Neuronal stem cell (in vitro differentiated cells): ENCODE measurements around the gene GFI1B.

Source experiments
- DNase-seq: peaks from one replicate; pipeline ENCODE4 v3.0.0-alpha.2; 2013; ENCODE audit warnings: low spot score
- H2AFZ ChIP-seq: one replicate; pipeline ENCODE4 v1.6.1; 2013; ENCODE audit warnings: mild to moderate bottlenecking, low read length, inconsistent platforms
- H2AK5ac ChIP-seq: 2 replicates; pipeline ENCODE4 v1.6.1; 2013; ENCODE audit warnings: low read depth, mild to moderate bottlenecking, inconsistent platforms, low read length, moderate library complexity, mixed read lengths
- H2BK120ac ChIP-seq: 2 replicates; pipeline ENCODE4 v1.6.1; 2013; ENCODE audit warnings: low read depth, mild to moderate bottlenecking, inconsistent platforms, low read length, moderate library complexity, mixed read lengths
- H2BK12ac ChIP-seq: one replicate; pipeline ENCODE4 v1.6.1; 2013; ENCODE audit warnings: low read length, inconsistent platforms
- H2BK15ac ChIP-seq: 2 replicates; pipeline ENCODE4 v1.6.1; 2013; ENCODE audit warnings: mild to moderate bottlenecking, low read length, inconsistent platforms, mixed read lengths
- H2BK5ac ChIP-seq: one replicate; pipeline ENCODE4 v1.6.1; 2013; ENCODE audit warnings: inconsistent platforms, mild to moderate bottlenecking, low read length, moderate library complexity
- H3K14ac ChIP-seq: one replicate; pipeline ENCODE4 v1.6.1; 2013; ENCODE audit warnings: low read length, inconsistent platforms
- H3K18ac ChIP-seq: 2 replicates; pipeline ENCODE4 v1.6.1; 2013; ENCODE audit warnings: low read length, inconsistent platforms
- H3K23ac ChIP-seq: 2 replicates; pipeline ENCODE4 v1.6.1; 2013; ENCODE audit warnings: low read depth, mild to moderate bottlenecking, mixed read lengths, low read length, inconsistent platforms; ENCODE audit not compliant: poor library complexity
- H3K27ac ChIP-seq: replicated peaks from 3 replicates; pipeline ENCODE4 v1.5.1; 2013; ENCODE audit warnings: low read length, inconsistent platforms
- H3K27me3 ChIP-seq, 3 experiments: 2 replicates each; pipeline ENCODE4 v1.6.1; 2013; ENCODE audit warnings: low read length in 3 of 3, mild to moderate bottlenecking in 2 of 3, inconsistent platforms in 1 of 3, low read depth in 1 of 3, mixed read lengths in 1 of 3, moderate library complexity in 1 of 3; ENCODE audit not compliant: control insufficient read depth in 3 of 3, insufficient read depth in 3 of 3
- H3K36me3 ChIP-seq, 2 donors: replicated peaks in 1 of 2; 2 replicates each; pipeline ENCODE4 v1.6.1; 2013; ENCODE audit warnings: low read length in 2 of 2; ENCODE audit not compliant: control insufficient read depth in 2 of 2, insufficient read depth in 2 of 2
- H3K4ac ChIP-seq: 2 replicates; pipeline ENCODE4 v1.6.1; 2013; ENCODE audit warnings: inconsistent platforms, mild to moderate bottlenecking, low read length, moderate library complexity
- H3K4me1 ChIP-seq, 2 donors: 1 replicate in 1 of 2; 2 replicates in 1 of 2; pipeline ENCODE4 v1.6.1; 2013; ENCODE audit warnings: low read length in 2 of 2, low read depth in 1 of 2; ENCODE audit not compliant: control insufficient read depth in 2 of 2, insufficient read depth in 1 of 2
- H3K4me2 ChIP-seq: one replicate; pipeline ENCODE4 v1.6.1; 2013; ENCODE audit warnings: mild to moderate bottlenecking, low read length, inconsistent platforms; ENCODE audit not compliant: insufficient read depth, poor library complexity, severe bottlenecking
- H3K4me3 ChIP-seq, 2 donors: 2 replicates each; pipeline ENCODE4 v1.5.1; 2013; ENCODE audit warnings: low read length in 2 of 2, mild to moderate bottlenecking in 2 of 2, inconsistent platforms in 1 of 2, moderate library complexity in 1 of 2
- H3K79me1 ChIP-seq: one replicate; pipeline ENCODE4 v1.6.1; 2013; ENCODE audit warnings: low read depth, mild to moderate bottlenecking, inconsistent platforms, low read length, moderate library complexity
- H3K9ac ChIP-seq: one replicate; pipeline ENCODE4 v1.6.1; 2013; ENCODE audit warnings: mild to moderate bottlenecking, low read depth, low read length, inconsistent platforms; ENCODE audit not compliant: poor library complexity
- H3K9me3 ChIP-seq, 2 donors: replicated peaks in 1 of 2; 2 replicates each; pipeline versions ENCODE3 to v1.6.1; 2013; ENCODE audit warnings: low read length in 2 of 2, mild to moderate bottlenecking in 2 of 2, inconsistent platforms in 1 of 2, low read depth in 1 of 2, mixed read lengths in 1 of 2, moderate library complexity in 1 of 2; ENCODE audit not compliant: control insufficient read depth in 2 of 2, insufficient read depth in 1 of 2
- H4K8ac ChIP-seq: one replicate; pipeline ENCODE4 v1.6.1; 2013; ENCODE audit warnings: low read depth, mild to moderate bottlenecking, inconsistent platforms, low read length, moderate library complexity
- H4K91ac ChIP-seq: one replicate; pipeline ENCODE4 v1.6.1; 2013; ENCODE audit warnings: low read length, low read depth, mild to moderate bottlenecking, inconsistent platforms; ENCODE audit not compliant: poor library complexity
- WGBS, 2 donors: extraction: QIAGEN DNeasy Blood & Tissue Kit; methylation state at CpG; one replicate each; pipeline ENCODE4 v1.1.7; 2013; ENCODE audit warnings: missing lambda C conversion rate in 2 of 2, mixed read lengths in 1 of 2; ENCODE audit not compliant: insufficient read length in 2 of 2, insufficient replicate concordance in 1 of 2; ENCODE audit errors: extremely low coverage in 2 of 2; 5-methylcytosine and 5-hydroxymethylcytosine counted together

The GFI1B gene

DNA sequence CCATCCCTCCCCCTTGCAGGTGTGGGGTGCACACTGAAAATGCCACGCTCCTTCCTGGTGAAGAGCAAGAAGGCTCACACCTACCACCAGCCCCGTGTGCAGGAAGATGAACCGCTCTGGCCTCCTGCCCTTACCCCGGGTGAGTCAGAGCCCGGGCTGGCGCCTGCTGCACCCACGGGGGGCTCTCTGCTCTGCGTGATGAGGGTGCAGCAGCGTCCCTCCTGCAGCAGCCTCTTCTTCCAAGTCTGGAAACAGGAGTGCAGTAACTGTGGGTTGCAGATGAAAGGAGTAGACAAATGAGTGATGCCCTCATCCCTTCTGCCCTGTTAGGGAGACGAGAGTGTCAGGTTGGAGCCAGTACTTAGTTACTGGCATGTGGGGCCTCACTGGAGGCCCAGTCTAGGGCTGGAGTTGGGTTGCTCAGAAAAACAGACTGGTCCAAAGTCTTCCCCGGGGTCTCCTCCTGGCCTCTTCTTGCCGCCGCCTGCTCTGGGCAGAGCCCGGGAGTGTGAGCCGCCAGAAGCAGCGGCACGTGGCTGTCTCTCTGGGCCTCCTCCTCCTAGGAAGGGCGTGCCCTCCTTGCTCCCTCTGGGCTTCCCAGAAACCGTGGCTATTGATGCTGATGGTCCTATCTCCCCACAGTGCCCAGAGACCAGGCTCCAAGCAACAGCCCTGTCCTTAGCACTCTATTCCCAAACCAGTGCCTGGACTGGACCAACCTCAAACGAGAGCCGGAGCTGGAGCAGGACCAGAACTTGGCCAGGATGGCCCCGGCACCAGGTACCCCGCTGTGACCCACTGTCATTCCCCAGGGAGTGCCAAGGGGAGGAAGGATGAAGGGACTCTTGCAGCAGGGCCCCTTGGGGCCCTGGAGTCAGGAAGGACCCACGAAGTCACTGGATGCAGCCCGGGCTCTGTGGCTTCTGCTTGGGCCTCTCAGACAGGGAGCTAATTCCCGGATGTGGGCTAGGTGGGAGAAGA is 8.4 kb downstream of the GFI1B start:
- no peaks in the 10 kb centered on the region for H3K9me3 ChIP-seq
- H3K4ac ChIP-seq: no peak overlapping the region
- no peak overlapping the region for H2BK120ac ChIP-seq
- H3K36me3 ChIP-seq: no peaks in the 10 kb centered on the region
- no peaks in the 10 kb centered on the region for H3K4me1 ChIP-seq
- peaks cover 1% of the 10 kb centered on the region for H3K79me1 ChIP-seq
- H3K27ac ChIP-seq: no peak overlapping the region
- H4K91ac ChIP-seq: no peak overlapping the region
- peak overlapping the region; percentile 12 for H3K9ac ChIP-seq
- no peak for DNase-seq
- H2AFZ ChIP-seq: no peak overlapping the region
- no peak overlapping the region for H3K18ac ChIP-seq
- H2AK5ac ChIP-seq: peak overlapping the region; percentile 58
- H3K27me3 ChIP-seq: peaks cover 0 to 68% (median 2%) of the 10 kb centered on the region in 3 experiments
- no peak overlapping the region for H3K4me2 ChIP-seq
- no peak overlapping the region for H3K4me3 ChIP-seq
- H2BK15ac ChIP-seq: no peak overlapping the region
- H3K23ac ChIP-seq: peak overlapping the region; percentile 25
- H3K14ac ChIP-seq: no peak overlapping the region
- no peak overlapping the region for H4K8ac ChIP-seq
- WGBS, 2 donors: no CpG with 5 or more reads among the region's 26 CpGs
- no peak overlapping the region for H2BK12ac ChIP-seq
- H2BK5ac ChIP-seq: no peak overlapping the region

GRCh38 chr9:132988244-132989013 is 9.9 kb downstream of the GFI1B start:
- Histone ChIP-seq H3K79me1 (peaks cover 1% of the 10 kb centered on the region), H3K4me3 (no peak overlapping the region), H3K4me2 (no peak overlapping the region), H3K4me1 (no peaks in the 10 kb centered on the region), H3K18ac (peak overlapping the region; percentile 72), H3K9ac (no peak overlapping the region), H3K14ac (no peak overlapping the region), H3K4ac (no peak overlapping the region), H4K91ac (no peak overlapping the region), H3K36me3 (no peaks in the 10 kb centered on the region), H3K27ac (no peak overlapping the region), H3K23ac (peak overlapping the region; percentile 48), H4K8ac (peak overlapping the region; percentile 83), H2BK5ac (no peak overlapping the region), H2BK15ac (no peak overlapping the region), H3K27me3 (peaks cover 0 to 63% (median 2%) of the 10 kb centered on the region in 3 experiments), H2AFZ (no peak overlapping the region), H2BK12ac (no peak overlapping the region), H2AK5ac (peak overlapping the region; percentile 50), H2BK120ac (no peak overlapping the region), H3K9me3 (no peaks in the 10 kb centered on the region)
- no CpG with 5 or more reads among the region's 14 CpGs for WGBS, 2 donors
- no peak for DNase-seq

GRCh38 chr9:132989014-132989310 is 10.5 kb downstream of the GFI1B start:
- H3K18ac ChIP-seq: peak overlapping the region; percentile 25
- no peaks in the 10 kb centered on the region for H3K9me3 ChIP-seq
- no peak overlapping the region for H3K27ac ChIP-seq
- H4K8ac ChIP-seq: peak overlapping the region; percentile 83
- no peak overlapping the region for H3K14ac ChIP-seq
- WGBS, 2 donors: no CpG with 5 or more reads among the region's 13 CpGs
- DNase-seq: no peak
- H3K9ac ChIP-seq: no peak overlapping the region
- H3K36me3 ChIP-seq: no peaks in the 10 kb centered on the region
- H3K79me1 ChIP-seq: peaks cover 1% of the 10 kb centered on the region
- H2BK15ac ChIP-seq: no peak overlapping the region
- H4K91ac ChIP-seq: no peak overlapping the region
- no peak overlapping the region for H2AK5ac ChIP-seq
- H3K4ac ChIP-seq: no peak overlapping the region
- H2AFZ ChIP-seq: no peak overlapping the region
- H3K4me2 ChIP-seq: no peak overlapping the region
- peaks cover 0 to 62% (median 0%) of the 10 kb centered on the region in 3 experiments for H3K27me3 ChIP-seq
- peak overlapping the region in 1 of 2 donors; percentile 6 for H3K4me3 ChIP-seq
- H2BK5ac ChIP-seq: no peak overlapping the region
- H3K4me1 ChIP-seq: no peaks in the 10 kb centered on the region
- H2BK12ac ChIP-seq: no peak overlapping the region
- H3K23ac ChIP-seq: peak overlapping the region; percentile 48
- no peak overlapping the region for H2BK120ac ChIP-seq
